Gastrocnemius medialis (tissue), 4 donors: ENCODE results near the gene FBXL16. TPM values are rescaled to one million over a fixed set of nuclear protein-coding genes. Genes with fewer than 3 reads are reported as not detected.
"Not testable (repeated sequence)": the region's sequence is repeated elsewhere in the genome, so short reads cannot be mapped to it uniquely, and the experiment has no call there.

Experiments
- ATAC-seq, 2 donors: fragments of 150-250 bp; one replicate each; pipeline ENCODE4 v1.9.1; 2016
- DNase-seq, 2 donors: peaks; one replicate each; pipeline ENCODE4 v3.0.0-alpha.2; 2019
- H3K27ac ChIP-seq, 4 donors: fragments of 200-600 bp; sonication (generic); 1 replicate in 1 of 4; 2 replicates in 3 of 4; pipeline ENCODE4 v1.5.1; 2016 to 2018; ENCODE audit warnings: mild to moderate bottlenecking in 2 of 4, moderate library complexity in 1 of 4
- H3K27me3 ChIP-seq, 3 donors: fragments of 200-600 bp; sonication (generic) in 2 of 3; 1 replicate in 1 of 3; 2 replicates in 2 of 3; pipeline versions ENCODE4 v1.5.1 to v1.6.0; 2016 to 2019; ENCODE audit warnings: mild to moderate bottlenecking in 1 of 3, moderate library complexity in 1 of 3
- H3K36me3 ChIP-seq, 2 donors: fragments of 200-600 bp; sonication (generic) in 1 of 2; one replicate each; pipeline ENCODE4 v1.5.1; 2017 to 2018
- H3K4me1 ChIP-seq, 2 donors: fragments of 200-600 bp; sonication (generic) in 1 of 2; one replicate each; pipeline ENCODE4 v1.5.1; 2016 to 2017; ENCODE audit warnings: mild to moderate bottlenecking in 2 of 2
- H3K4me3 ChIP-seq, 4 donors: fragments of 200-600 bp; sonication (generic) in 3 of 4; 1 replicate in 1 of 4; 2 replicates in 3 of 4; pipeline ENCODE4 v1.5.1; 2016 to 2019; ENCODE audit warnings: mild to moderate bottlenecking in 2 of 4
- H3K9me3 ChIP-seq, 3 donors: fragments of 200-600 bp; sonication (generic) in 2 of 3; 1 replicate in 1 of 3; 2 replicates in 2 of 3; pipeline ENCODE4 v1.5.1; 2016 to 2019
- CTCF ChIP-seq, 5 experiments: fragments of 450-650 bp in 3 of 5; fragments of 200-600 bp in 2 of 5; sonication (generic) in 2 of 5; IDR thresholded peaks in 4 of 5; conservative IDR thresholded peaks in 1 of 5; 1 replicate in 4 of 5; 2 replicates in 1 of 5; pipeline ENCODE4 v1.5.1; 2016 to 2019; ENCODE audit warnings: antibody characterized with exemption in 5 of 5, mild to moderate bottlenecking in 3 of 5, moderate library complexity in 3 of 5
- POLR2A ChIP-seq, 2 donors: fragments of 450-650 bp; IDR thresholded peaks; one replicate each; pipeline ENCODE4 v1.6.1; 2017; ENCODE audit warnings: antibody characterized with exemption in 2 of 2, mild to moderate bottlenecking in 2 of 2, moderate library complexity in 2 of 2
- in situ Hi-C, 4 donors: fragments of 200-750 bp; cut with MboI; loops; one replicate each; pipeline versions ENCODE4 v1.15.0 to v1.8.0; 2017; ENCODE audit warnings: low sequenced_read_pairs in 4 of 4
- intact Hi-C: fragments of 100-400 bp; cut with DNase I; formaldehyde crosslinking; loops from one replicate; pipeline ENCODE4 v1.15.1; 2023; ENCODE audit warnings: low total_unique reads
- total RNA-seq, 4 donors: library from RNA; depleted of rRNA; stranded (reverse); fragments of >200 nt; gene quantifications; one replicate each; pipeline versions ENCODE4 v1.1.0 to v1.2.3, GENCODE V29; 2016

The FBXL16 gene
- total RNA-seq, 4 donors from 2014 or later, result not detected

GRCh38 chr16:745739-746138 is 40.1 kb upstream of the FBXL16 start:
- Histone ChIP-seq H3K27me3 (peaks cover 3 to 8% (median 5%) of the 10 kb centered on the region in 3 donors), H3K4me3 (no peak overlapping the region), H3K27ac (no peak overlapping the region), H3K36me3 (no peaks in the 10 kb centered on the region), H3K9me3 (no peaks in the 10 kb centered on the region), H3K4me1 (peaks cover 4% of the 10 kb centered on the region in 2 donors)
- ATAC-seq (no peak), DNase-seq (no peak)
- intact Hi-C loops, result no loop called here
- no peak for TF ChIP-seq POLR2A (IDR thresholded peaks at IDR 0.05)
- no peak for TF ChIP-seq CTCF (IDR thresholded peaks at IDR 0.05 in 4 of 5, conservative IDR thresholded peaks at IDR 0.05 in 1 of 5)
- in situ Hi-C loops, result no loop called here

GRCh38 chr16:743794-744500 is 38.3 kb upstream of the FBXL16 start:
- DNase-seq, result no peak
- Histone ChIP-seq H3K4me1 (peaks cover 11% of the 10 kb centered on the region in 2 donors), H3K27me3 (peaks cover 3 to 6% (median 5%) of the 10 kb centered on the region in 3 donors), H3K36me3 (no peaks in the 10 kb centered on the region), H3K9me3 (no peaks in the 10 kb centered on the region), H3K27ac (no peak overlapping the region), H3K4me3 (no peak overlapping the region)
- no peak for ATAC-seq
- in situ Hi-C loops (no loop called here), intact Hi-C loops (no loop called here)
- TF ChIP-seq CTCF (IDR thresholded peaks at IDR 0.05 in 4 of 5, conservative IDR thresholded peaks at IDR 0.05 in 1 of 5) (no peak), POLR2A (IDR thresholded peaks at IDR 0.05) (no peak)

- in situ Hi-C loops, intact Hi-C loops: not testable (repeated sequence)
Measured at GRCh38 chr16:742894-743293, 37.3 kb upstream of the FBXL16 start.

GRCh38 chr16:741986-742629 is 36.5 kb upstream of the FBXL16 start:
- Histone ChIP-seq H3K27me3 (peaks cover 3 to 6% (median 5%) of the 10 kb centered on the region in 3 donors), H3K36me3 (peaks cover 0 to 9% of the 10 kb centered on the region in 2 donors), H3K9me3 (no peaks in the 10 kb centered on the region), H3K4me3 (no peak overlapping the region), H3K4me1 (peaks cover 11% of the 10 kb centered on the region in 2 donors), H3K27ac (no peak overlapping the region)
- intact Hi-C loops (loop anchor here (1.0 kb wide), 2 partner anchors 21 to 31 kb away; partner anchors contain the start of gene ANTKMT), in situ Hi-C loops (no loop called here)
- DNase-seq, result no peak
- ATAC-seq, result no peak
- TF ChIP-seq POLR2A (IDR thresholded peaks at IDR 0.05) (no peak), CTCF (IDR thresholded peaks at IDR 0.05 in 4 of 5, conservative IDR thresholded peaks at IDR 0.05 in 1 of 5) (no peak)

More at GRCh38 chr16:742894-743293, 37.3 kb upstream of the FBXL16 start:
- not testable (repeated sequence) for ATAC-seq, H3K9me3 ChIP-seq, DNase-seq, H3K27me3 ChIP-seq, H3K27ac ChIP-seq, H3K36me3 ChIP-seq, H3K4me3 ChIP-seq
- H3K4me1 ChIP-seq, result peaks cover 11% of the 10 kb centered on the region in 2 donors
